NK-92 (cell line): Measurements from ENCODE around the gene TTC28.

Experiments used
- DNase-seq: peaks from one replicate; lab custom pipeline; 2025; ENCODE audit not compliant: unreplicated experiment; lab: John Stamatoyannopoulos, UW

TTC28 gene

DNA sequence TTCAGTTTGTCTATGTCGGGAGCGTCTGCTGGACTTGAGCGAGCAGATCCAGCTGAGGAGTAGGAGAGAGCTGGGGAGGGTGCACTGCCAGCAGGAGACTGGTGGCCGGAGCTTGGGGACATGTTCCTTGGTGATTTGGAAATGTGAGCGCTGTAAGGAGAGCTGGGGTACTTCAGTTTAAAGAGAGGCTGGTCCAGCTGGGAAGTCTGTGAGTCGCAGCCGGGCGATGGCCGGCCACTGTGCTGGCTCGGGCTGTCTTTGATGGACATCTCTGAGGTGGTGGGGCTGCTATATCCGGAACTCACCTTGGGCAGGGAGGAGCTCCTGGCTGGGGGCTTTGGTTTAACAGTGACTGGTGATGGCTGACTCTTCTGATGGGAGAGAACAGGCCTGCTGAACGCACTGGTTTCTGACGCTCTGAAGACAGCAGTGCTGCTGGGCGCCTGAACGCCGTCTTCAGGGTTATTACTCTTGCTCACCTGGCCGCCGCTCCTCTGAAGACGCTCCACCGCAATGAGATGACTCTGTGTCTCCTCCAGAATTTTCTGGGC, 696.9 kb downstream of the TTC28 start:
- DNase-seq: no peak

DNA sequence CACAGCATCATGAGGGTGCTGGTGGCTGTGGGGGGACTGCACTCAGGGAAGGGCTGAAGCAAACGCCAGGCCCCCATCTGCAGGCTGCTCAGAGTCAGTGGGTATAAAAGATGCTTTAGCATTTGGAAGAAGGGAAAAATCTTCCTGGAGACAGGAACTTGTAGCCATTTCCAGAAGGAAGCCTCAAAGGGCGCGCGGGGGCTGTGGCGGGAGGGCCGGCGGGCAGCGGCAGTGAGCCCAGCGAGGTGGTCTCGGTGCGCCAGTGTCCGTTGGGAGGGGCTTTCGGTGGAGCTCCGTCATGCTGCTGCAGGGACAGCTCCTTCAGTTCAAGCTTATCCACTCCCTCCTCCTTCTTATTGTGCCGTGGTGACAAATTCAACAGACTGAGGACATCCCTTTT, 697.5 kb downstream of the TTC28 start:
- DNase-seq: no peak

DNA sequence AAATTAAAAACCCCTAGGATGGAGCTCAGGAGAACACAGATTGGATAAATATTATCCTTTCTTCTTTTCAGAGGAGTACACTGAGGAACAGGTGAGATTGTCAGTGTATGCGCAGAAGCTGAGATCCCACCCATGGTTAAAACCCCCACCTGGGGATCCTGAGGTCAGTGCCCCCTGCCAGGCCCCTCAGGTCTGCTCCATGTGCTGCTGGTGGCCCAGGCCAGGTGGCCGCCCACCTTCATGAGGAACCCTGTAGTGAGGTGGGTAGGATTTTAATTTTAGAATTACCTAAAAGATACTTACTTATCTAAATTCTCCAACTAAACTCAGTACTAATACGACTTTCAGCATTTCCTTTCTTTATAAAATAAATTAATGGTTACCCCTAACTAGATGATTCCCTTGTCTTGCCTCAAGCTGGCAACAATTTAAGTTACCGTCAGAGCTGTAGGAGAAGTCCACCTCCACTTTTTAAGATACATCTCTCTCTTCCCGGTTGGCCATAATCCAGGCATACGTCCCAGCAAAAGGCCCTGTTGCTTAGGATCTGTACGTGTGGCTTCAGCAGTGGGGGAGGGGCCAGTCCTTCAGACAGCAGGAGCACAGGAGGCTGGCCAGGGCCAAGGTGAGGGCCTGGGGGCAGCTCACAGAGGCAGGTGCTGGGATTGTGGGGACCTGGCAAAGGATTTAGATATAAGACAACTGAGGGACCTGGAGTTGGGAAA, 699.1 kb downstream of the TTC28 start:
- no peak for DNase-seq

DNA sequence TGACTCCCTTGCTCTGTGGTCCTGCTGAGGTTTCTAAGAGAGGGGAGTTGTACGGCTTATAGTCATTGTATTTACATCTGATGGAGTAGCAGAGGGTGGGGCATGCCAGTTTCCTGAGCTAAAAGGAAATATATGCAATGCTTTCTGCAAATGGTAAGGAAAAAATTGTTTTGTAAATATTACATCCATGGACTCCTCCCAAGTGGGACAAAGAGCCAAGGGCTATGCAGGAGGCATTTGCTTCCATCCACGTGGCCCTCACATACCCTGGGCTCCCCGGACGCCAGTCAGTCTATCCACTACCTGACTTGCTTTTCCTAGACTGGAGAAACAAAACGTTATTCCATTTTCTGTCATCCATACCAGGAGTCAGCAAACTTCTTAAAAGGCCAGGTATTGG, 700.8 kb downstream of the TTC28 start:
- DNase-seq: no peak

- no peak for DNase-seq
Measured at GRCh38 chr22:27978317-27978716, 701.3 kb downstream of the TTC28 start.

- DNase-seq: no peak
Measured at GRCh38 chr22:27976586-27976985, 703.1 kb downstream of the TTC28 start.

- DNase-seq: no peak
Measured at GRCh38 chr22:27975381-27976013, 704.1 kb downstream of the TTC28 start.

GRCh38 chr22:27973846-27974245, 705.8 kb downstream of the TTC28 start:
- no peak for DNase-seq

GRCh38 chr22:27972732-27973698, 706.6 kb downstream of the TTC28 start:
- DNase-seq: no peak

DNA sequence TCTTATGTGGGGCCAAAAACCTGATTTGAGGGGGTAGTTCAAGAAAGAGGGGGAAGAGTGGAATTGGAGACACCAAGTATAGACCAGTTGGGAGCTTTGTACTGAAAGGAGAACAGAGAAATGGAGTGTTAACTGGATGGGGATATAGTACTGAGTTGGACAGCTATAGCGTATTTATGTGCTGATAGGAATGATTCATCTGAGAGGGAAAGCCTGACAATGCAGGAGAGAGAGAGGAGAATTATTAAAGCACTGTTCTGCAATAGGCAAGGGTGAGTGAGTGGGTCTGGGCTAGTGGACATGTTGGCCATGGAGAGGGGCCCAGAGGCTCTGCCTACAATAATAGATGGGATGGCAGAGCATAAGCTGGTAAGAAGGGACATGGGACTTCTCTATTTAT, 707.7 kb downstream of the TTC28 start:
- no peak for DNase-seq

- DNase-seq: no peak
Measured at GRCh38 chr22:27970596-27971220, 708.9 kb downstream of the TTC28 start.

- DNase-seq: no peak
Measured at GRCh38 chr22:27966168-27967064, 713.2 kb downstream of the TTC28 start.

DNA sequence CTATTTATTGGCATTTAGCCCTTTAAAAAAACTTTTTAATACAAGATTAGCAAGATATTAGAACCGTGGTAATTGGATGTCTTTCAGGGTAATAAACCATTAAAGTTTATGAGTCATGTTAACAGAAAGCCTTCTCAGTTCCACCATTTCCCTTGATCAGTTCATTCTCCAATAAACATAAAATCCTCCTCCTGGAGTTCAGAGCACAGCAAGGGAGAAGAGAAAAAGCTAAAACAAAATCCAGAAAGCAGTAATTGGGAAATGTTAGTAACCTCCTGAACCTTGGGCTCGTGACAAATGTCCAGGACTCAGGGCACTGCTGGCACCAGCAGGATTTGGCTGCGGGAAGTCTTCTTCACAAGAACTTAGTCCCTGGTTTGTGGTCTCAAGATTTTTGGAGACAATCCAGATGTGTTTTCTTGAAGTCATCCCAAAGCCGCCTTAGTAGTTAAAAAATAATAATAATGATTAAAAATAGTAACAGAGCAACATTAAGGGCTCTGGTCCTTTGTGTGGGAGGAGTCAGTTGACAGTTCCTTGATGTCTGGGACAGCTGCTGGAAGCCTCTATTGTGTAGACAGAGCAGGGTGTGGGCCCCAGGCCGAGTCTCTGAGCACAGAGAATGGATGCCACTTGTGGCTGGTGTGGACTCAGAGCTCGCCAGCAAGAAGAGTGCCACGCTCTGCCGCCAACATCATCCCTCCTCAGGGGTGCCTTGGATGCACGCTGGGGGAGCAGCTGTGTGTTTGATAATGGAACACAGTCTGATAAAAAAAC, 717.2 kb downstream of the TTC28 start:
- no peak for DNase-seq

DNA sequence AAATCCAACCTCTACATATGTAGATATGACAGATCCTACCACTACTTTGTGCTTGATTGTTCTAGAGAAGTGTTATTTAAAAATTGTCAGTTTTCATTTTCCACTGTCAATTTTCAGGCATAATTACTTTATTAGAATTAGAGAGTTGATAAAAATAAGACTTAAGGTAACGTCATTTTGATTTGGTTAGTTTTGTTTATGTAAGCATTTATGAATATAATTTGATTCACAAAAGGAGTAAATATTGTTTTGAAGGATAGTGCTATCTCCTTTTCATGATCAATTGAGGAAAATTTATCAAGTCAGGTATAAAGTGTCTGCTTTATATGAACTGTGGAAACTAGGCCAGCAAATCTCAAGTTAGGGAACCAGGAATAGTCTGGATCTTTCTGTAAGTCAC, 718.0 kb downstream of the TTC28 start:
- DNase-seq: no peak

DNA sequence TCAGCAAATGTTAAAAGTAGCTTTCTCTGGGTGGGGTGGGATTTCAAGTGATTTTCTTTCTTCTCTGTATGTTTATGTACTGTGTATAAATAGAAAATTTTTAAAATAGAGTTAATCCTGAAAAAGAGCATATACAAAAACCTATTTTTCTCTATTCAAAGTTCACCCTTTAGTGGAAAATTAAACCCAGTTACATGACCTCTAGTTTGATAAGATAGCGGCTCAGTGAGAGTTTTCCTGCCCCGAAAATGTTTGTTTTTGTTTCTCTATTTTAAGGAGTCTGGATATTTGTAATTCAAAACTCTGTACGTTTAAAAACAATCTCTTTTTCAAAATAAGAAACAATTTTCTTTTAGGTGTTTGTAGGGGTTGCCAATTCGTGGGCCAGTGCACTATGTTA, 718.5 kb downstream of the TTC28 start:
- DNase-seq: no peak

- no peak for DNase-seq
Measured at GRCh38 chr22:27959335-27960090, 720.1 kb downstream of the TTC28 start.

- DNase-seq: no peak
Measured at GRCh38 chr22:27952779-27953178, 726.9 kb downstream of the TTC28 start.

GRCh38 chr22:27952091-27952490, 727.5 kb downstream of the TTC28 start:
- DNase-seq: no peak
